Measurements from ENCODE around the gene HOXB5. TPM values are rescaled to one million over a fixed set of nuclear protein-coding genes. Genes with fewer than 3 reads are reported as not detected.
A peak's percentile ranks its signal among the peaks of the same experiment; 100 is the strongest.

The HOXB5 gene
- total RNA-seq, 1 donor from 2014 or later = not detected

DNA sequence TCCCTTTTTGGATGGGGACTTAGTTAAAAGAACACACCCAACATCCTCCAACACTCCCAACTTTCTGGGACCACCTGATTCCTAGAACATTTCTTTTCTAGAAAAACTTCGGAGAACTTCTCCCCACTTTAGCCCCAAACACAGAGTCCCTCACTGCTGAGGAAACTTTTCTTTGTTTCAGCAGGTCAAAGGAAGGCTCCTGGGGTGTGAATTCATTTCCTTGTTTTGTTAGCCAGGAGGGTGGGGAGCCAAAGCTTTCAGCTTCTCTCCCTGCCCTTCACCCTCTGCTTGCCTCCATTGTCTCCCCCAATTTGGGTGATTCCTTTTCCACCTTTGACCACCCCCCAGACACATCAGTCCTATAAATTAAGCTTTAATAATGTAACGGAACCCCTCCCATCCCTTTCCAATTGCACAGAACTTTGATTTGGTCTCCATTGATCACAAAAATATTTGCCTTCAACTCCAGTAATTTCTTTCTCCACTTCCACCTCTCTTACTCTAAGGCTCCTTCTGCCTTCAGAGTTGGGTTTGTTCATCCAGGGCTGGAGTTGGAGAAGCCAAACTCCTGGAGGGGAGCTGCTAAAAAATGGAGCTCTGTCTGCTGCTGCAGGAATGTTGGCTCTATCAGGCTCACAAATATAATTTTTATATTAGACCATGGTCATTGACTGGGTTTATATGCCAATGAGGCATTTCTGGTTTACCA is 25.8 kb downstream of the HOXB5 start:
- Histone ChIP-seq H3K27ac (ENCODE audit: low read depth, low read length) (no peak overlapping the region), H3K27me3 (ENCODE audit: control insufficient read depth in 3 of 3, insufficient read depth in 3 of 3, low read length in 3 of 3) (peaks cover 22 to 92% (median 87%) of the 10 kb centered on the region in 3 donors), H3K9me3 (ENCODE audit: control insufficient read depth in 3 of 3, low read length in 3 of 3) (no peaks in the 10 kb centered on the region), H3K9ac (ENCODE audit: low read depth in 1 of 3, low read length in 3 of 3) (no peak overlapping the region), H3K4me1 (ENCODE audit: control insufficient read depth in 3 of 3, insufficient read depth in 3 of 3, low read length in 3 of 3) (peaks cover 8 to 31% (median 12%) of the 10 kb centered on the region in 3 donors), H3K36me3 (ENCODE audit: control insufficient read depth in 3 of 3, insufficient read depth in 3 of 3, low read length in 3 of 3) (peaks cover 0 to 1% (median 0%) of the 10 kb centered on the region in 3 donors), H3K4me3 (ENCODE audit: low read length in 3 of 3) (no peak overlapping the region)

DNA sequence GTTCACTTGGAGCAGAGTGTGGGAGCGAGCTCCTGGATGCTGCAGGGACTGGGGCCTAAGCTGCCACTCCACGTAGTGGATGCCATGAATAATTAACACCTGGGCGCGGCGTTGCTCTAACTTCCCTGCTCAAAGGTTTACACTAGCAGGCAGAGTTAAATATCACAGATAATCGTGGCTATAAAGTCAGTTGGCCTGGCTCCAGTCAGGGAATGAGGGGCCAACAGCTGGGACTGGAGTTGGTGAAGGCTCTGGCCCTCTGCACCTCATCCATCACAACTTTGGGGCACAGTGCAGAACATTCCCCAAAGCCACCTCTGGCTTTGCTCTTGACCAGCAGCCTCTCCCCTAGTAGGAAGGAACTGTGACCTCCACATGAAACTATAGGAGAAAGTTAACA is 26.4 kb downstream of the HOXB5 start:
- H3K9ac ChIP-seq (ENCODE audit: low read depth in 1 of 3, low read length in 3 of 3) = no peak overlapping the region
- peaks cover 20 to 92% (median 83%) of the 10 kb centered on the region in 3 donors for H3K27me3 ChIP-seq (ENCODE audit: control insufficient read depth in 3 of 3, insufficient read depth in 3 of 3, low read length in 3 of 3)

DNA sequence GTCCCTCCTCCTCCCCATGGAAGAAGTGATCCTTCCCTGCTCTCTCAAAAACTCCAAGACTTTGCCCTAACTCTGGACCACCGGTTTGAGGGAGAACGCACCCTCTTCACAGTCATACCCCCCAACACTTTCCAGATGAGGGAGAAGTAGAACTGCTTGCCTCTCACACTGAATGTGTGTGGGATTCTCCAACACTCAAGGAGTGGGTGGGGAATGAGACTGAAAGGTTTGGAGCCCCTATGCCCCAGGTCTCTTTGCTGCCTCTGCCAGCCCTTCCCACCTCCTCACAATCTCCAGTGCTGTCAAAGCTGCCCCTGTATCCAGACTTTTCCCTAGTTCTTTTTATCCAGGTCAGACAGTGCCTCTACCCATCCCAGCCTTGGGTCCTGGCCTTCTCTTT is 26.9 kb downstream of the HOXB5 start:
- H3K9me3 ChIP-seq (ENCODE audit: control insufficient read depth in 3 of 3, low read length in 3 of 3) = no peaks in the 10 kb centered on the region
- no peak overlapping the region for H3K27ac ChIP-seq (ENCODE audit: low read depth, low read length)
- H3K27me3 ChIP-seq (ENCODE audit: control insufficient read depth in 3 of 3, insufficient read depth in 3 of 3, low read length in 3 of 3) = peaks cover 20 to 91% (median 81%) of the 10 kb centered on the region in 3 donors
- no peak overlapping the region for H3K9ac ChIP-seq (ENCODE audit: low read depth in 1 of 3, low read length in 3 of 3)
- H3K36me3 ChIP-seq (ENCODE audit: control insufficient read depth in 3 of 3, insufficient read depth in 3 of 3, low read length in 3 of 3) = peaks cover 0 to 2% (median 0%) of the 10 kb centered on the region in 3 donors
- H3K4me3 ChIP-seq (ENCODE audit: low read length in 3 of 3) = no peak overlapping the region
- peaks cover 8 to 21% (median 12%) of the 10 kb centered on the region in 3 donors for H3K4me1 ChIP-seq (ENCODE audit: control insufficient read depth in 3 of 3, insufficient read depth in 3 of 3, low read length in 3 of 3)

More for the DNA sequence above, 26.4 kb downstream of the HOXB5 start:
- H3K9me3 ChIP-seq (ENCODE audit: control insufficient read depth in 3 of 3, low read length in 3 of 3) = no peaks in the 10 kb centered on the region
- peaks cover 0 to 2% (median 0%) of the 10 kb centered on the region in 3 donors for H3K36me3 ChIP-seq (ENCODE audit: control insufficient read depth in 3 of 3, insufficient read depth in 3 of 3, low read length in 3 of 3)
- peaks cover 8 to 25% (median 12%) of the 10 kb centered on the region in 3 donors for H3K4me1 ChIP-seq (ENCODE audit: control insufficient read depth in 3 of 3, insufficient read depth in 3 of 3, low read length in 3 of 3)
- no peak overlapping the region for H3K4me3 ChIP-seq (ENCODE audit: low read length in 3 of 3)
- H3K27ac ChIP-seq (ENCODE audit: low read depth, low read length) = no peak overlapping the region

DNA sequence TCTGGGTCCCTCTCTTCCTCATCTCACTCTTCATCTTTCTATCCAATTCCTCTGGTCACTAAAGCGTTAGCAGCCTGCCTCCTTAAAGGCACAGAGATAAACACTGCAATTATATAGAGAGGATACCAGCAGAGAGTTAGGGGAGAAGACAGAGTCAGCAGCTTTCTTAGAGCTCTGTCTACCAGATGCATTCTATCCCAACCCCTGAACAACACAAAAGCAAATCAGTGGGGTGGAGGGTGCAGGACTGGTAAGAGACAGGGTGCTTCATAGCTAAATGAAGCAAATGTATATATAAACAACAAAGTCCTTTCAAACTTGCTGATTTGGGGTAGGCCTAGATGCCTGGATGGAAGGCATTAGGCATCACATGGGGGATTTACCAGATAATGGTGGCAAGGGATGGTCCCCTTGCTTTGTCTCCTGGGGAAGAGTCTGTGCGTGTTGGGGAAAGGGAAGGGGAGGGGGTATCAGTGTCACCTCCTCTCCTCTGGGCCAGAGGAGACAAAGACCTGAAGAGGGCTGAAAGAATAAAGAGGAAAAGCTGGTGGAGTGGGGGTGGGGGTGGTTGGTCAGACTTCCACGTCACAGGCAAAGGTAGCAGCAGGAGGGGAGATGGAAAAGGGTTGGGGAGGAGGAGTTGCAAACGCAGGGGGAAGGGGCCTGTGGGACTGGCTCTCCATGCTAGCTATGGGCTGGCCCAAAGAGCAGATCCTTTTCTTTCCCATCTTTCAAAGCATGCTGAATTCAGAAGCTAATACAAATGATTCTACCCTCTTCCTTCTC is 27.5 kb downstream of the HOXB5 start:
- no peak overlapping the region for H3K27ac ChIP-seq (ENCODE audit: low read depth, low read length)
- no peak overlapping the region for H3K4me3 ChIP-seq (ENCODE audit: low read length in 3 of 3)
- H3K4me1 ChIP-seq (ENCODE audit: control insufficient read depth in 3 of 3, insufficient read depth in 3 of 3, low read length in 3 of 3) = peaks cover 8 to 21% (median 12%) of the 10 kb centered on the region in 3 donors
- H3K9ac ChIP-seq (ENCODE audit: low read depth in 1 of 3, low read length in 3 of 3) = no peak overlapping the region
- peaks cover 0 to 2% (median 0%) of the 10 kb centered on the region in 3 donors for H3K36me3 ChIP-seq (ENCODE audit: control insufficient read depth in 3 of 3, insufficient read depth in 3 of 3, low read length in 3 of 3)
- H3K9me3 ChIP-seq (ENCODE audit: control insufficient read depth in 3 of 3, low read length in 3 of 3) = no peaks in the 10 kb centered on the region
- H3K27me3 ChIP-seq (ENCODE audit: control insufficient read depth in 3 of 3, insufficient read depth in 3 of 3, low read length in 3 of 3) = peaks cover 20 to 91% (median 75%) of the 10 kb centered on the region in 3 donors

DNA sequence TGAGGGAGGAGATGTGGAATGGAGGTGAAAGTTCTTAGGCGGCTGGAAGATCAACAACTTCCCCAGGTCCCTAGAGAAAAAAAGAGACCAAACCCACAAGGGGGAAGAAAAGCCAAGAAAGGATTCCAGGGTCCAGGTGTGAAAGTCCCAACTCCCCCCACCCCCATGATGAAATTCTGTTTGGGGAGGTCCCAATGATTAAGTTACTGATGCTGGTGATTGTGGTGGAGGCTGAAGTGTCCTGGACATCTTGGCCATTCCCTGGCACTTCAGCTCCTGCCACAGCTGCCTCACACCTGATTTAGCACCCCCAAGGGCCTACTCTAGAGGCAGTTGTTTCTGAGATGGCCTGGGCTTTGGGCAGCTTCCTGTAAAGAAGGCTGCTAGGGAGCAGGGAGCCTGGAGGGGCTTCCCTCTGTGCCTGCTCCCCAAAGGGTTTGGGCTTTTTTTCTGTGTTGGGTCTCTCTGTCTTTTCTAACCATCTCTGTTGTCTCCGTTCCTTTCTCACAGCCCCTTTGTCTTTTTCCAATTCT is 28.5 kb downstream of the HOXB5 start:
- H3K9me3 ChIP-seq (ENCODE audit: control insufficient read depth in 3 of 3, low read length in 3 of 3) = no peaks in the 10 kb centered on the region
- peaks cover 0 to 2% (median 0%) of the 10 kb centered on the region in 3 donors for H3K36me3 ChIP-seq (ENCODE audit: control insufficient read depth in 3 of 3, insufficient read depth in 3 of 3, low read length in 3 of 3)
- no peak overlapping the region for H3K9ac ChIP-seq (ENCODE audit: low read depth in 1 of 3, low read length in 3 of 3)
- peaks cover 18 to 88% (median 73%) of the 10 kb centered on the region in 3 donors for H3K27me3 ChIP-seq (ENCODE audit: control insufficient read depth in 3 of 3, insufficient read depth in 3 of 3, low read length in 3 of 3)
- H3K4me1 ChIP-seq (ENCODE audit: control insufficient read depth in 3 of 3, insufficient read depth in 3 of 3, low read length in 3 of 3) = peaks cover 6 to 24% (median 12%) of the 10 kb centered on the region in 3 donors
- H3K4me3 ChIP-seq (ENCODE audit: low read length in 3 of 3) = peak overlapping the region in 1 of 3 donors; percentile 78
- no peak overlapping the region for H3K27ac ChIP-seq (ENCODE audit: low read depth, low read length)

DNA sequence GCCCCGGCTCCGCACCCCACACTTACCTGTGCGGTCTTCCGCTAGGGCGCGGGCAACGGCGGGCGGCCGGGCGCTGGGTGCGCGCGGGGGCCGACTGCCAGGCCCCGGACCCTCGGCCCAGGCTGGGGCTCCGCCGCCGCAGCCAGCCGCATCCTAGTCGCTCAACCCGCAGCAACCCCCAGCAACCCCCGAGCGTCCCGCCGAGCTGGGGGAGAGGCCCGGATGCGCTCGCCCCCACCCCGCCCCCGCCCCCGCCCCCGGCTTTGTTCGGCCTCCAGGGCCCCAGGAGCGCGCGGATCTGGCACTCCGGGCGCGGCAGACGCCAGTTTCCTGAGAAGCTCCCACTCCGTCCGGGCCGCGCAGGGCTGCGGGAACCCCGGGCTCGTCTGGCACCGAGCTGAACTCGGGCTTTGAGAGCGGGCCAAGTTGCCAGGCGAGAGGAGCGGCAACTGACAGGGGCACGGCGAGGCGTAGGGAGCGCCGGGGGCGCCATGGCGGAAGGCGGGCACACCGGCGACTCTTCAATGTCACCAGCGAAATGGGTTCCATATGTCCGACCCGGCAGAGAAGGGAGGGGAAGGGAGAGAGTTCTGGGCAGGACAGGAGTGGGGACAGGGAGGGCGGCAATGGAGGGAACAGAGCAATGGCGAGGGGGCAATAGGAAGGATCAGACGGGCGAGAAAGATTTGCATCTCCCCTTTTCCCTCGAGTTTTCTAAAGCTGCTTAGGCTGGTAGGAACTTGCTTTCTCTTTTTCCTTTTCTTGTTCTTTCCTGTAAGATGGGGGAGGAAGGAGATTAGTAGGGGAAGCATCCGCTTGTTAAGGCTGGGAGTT is 29.2 kb downstream of the HOXB5 start:
- Histone ChIP-seq H3K4me3 (ENCODE audit: low read length in 3 of 3) (peak overlapping the region; percentile 35 to 78 (median 42)), H3K27me3 (ENCODE audit: control insufficient read depth in 3 of 3, insufficient read depth in 3 of 3, low read length in 3 of 3) (peaks cover 19 to 88% (median 70%) of the 10 kb centered on the region in 3 donors), H3K9ac (ENCODE audit: low read depth in 1 of 3, low read length in 3 of 3) (peak overlapping the region in 2 of 3 donors; percentile 64 to 68), H3K36me3 (ENCODE audit: control insufficient read depth in 3 of 3, insufficient read depth in 3 of 3, low read length in 3 of 3) (peaks cover 0 to 2% (median 0%) of the 10 kb centered on the region in 3 donors), H3K9me3 (ENCODE audit: control insufficient read depth in 3 of 3, low read length in 3 of 3) (no peaks in the 10 kb centered on the region), H3K4me1 (ENCODE audit: control insufficient read depth in 3 of 3, insufficient read depth in 3 of 3, low read length in 3 of 3) (peaks cover 6 to 24% (median 12%) of the 10 kb centered on the region in 3 donors), H3K27ac (ENCODE audit: low read depth, low read length) (no peak overlapping the region)

DNA sequence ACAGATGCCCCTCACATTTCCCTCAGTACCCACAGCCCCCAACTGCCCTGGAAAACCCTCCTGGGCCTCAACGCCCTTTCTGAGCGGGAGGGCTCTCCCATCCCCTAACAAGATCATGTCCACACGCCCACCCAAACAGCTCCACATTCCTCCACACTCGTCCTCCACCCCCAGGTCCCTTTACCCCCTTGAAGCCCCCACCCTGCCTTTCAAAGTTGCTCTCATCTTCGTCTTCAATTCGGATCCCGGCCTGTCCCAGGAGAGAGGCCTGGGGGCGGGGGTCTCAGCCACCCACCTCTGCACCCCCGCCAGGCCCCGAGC is 29.8 kb downstream of the HOXB5 start:
- peaks cover 19 to 88% (median 70%) of the 10 kb centered on the region in 3 donors for H3K27me3 ChIP-seq (ENCODE audit: control insufficient read depth in 3 of 3, insufficient read depth in 3 of 3, low read length in 3 of 3)
- H3K9me3 ChIP-seq (ENCODE audit: control insufficient read depth in 3 of 3, low read length in 3 of 3) = no peaks in the 10 kb centered on the region

DNA sequence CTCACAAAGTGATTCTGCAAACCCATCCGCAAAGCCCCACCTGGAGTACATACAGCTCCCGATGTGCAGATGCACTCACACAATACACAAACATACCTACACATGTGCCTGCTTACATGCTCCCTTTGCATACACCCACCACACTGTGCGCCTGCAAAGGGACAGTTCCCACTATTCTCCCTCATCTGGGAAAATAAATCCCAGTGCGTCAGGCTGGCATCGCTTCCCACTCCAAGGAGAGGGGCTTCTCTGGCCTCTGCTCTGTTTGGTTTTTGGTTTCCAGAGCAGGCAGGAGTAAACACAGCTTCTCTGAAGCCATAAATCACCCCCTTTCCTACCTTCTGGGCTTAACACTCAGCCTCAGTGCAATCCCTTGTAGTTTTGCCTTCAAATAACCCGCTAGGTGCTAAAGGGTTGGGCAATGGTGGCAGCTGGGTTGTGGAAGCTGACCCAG is 30.2 kb downstream of the HOXB5 start:
- Histone ChIP-seq H3K27ac (ENCODE audit: low read depth, low read length) (no peak overlapping the region), H3K9ac (ENCODE audit: low read depth in 1 of 3, low read length in 3 of 3) (no peak overlapping the region), H3K27me3 (ENCODE audit: control insufficient read depth in 3 of 3, insufficient read depth in 3 of 3, low read length in 3 of 3) (peaks cover 19 to 87% (median 68%) of the 10 kb centered on the region in 3 donors), H3K36me3 (ENCODE audit: control insufficient read depth in 3 of 3, insufficient read depth in 3 of 3, low read length in 3 of 3) (peaks cover 0 to 5% (median 0%) of the 10 kb centered on the region in 3 donors), H3K9me3 (ENCODE audit: control insufficient read depth in 3 of 3, low read length in 3 of 3) (no peaks in the 10 kb centered on the region), H3K4me3 (ENCODE audit: low read length in 3 of 3) (no peak overlapping the region), H3K4me1 (ENCODE audit: control insufficient read depth in 3 of 3, insufficient read depth in 3 of 3, low read length in 3 of 3) (peaks cover 4 to 24% (median 12%) of the 10 kb centered on the region in 3 donors)

More for the DNA sequence above, 29.8 kb downstream of the HOXB5 start:
- H3K27ac ChIP-seq (ENCODE audit: low read depth, low read length) = no peak overlapping the region
- H3K36me3 ChIP-seq (ENCODE audit: control insufficient read depth in 3 of 3, insufficient read depth in 3 of 3, low read length in 3 of 3) = peaks cover 0 to 5% (median 0%) of the 10 kb centered on the region in 3 donors
- no peak overlapping the region for H3K9ac ChIP-seq (ENCODE audit: low read depth in 1 of 3, low read length in 3 of 3)
- H3K4me3 ChIP-seq (ENCODE audit: low read length in 3 of 3) = no peak overlapping the region
- H3K4me1 ChIP-seq (ENCODE audit: control insufficient read depth in 3 of 3, insufficient read depth in 3 of 3, low read length in 3 of 3) = peaks cover 4 to 24% (median 12%) of the 10 kb centered on the region in 3 donors

DNA sequence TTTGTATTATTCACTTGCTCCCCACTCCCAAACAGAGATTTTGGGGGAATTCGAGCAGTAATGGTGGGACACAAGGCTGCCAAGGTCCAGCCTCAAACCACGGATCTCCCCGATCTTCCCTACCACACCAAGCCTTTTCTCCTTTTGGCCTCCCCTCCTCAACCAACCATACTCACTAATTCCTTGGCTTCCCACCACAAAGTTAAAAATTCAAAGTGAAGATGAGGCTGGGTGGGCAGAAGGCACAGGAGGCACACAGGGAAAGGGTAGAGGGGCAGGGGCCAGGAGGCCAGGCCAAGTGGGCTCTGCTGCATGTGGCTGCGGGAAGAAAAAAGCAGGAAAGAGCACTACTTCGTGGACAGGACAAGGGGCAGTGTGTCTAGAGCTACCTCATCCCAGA is 30.6 kb downstream of the HOXB5 start:
- Histone ChIP-seq H3K27me3 (ENCODE audit: control insufficient read depth in 3 of 3, insufficient read depth in 3 of 3, low read length in 3 of 3) (peaks cover 19 to 87% (median 66%) of the 10 kb centered on the region in 3 donors), H3K4me3 (ENCODE audit: low read length in 3 of 3) (no peak overlapping the region), H3K9me3 (ENCODE audit: control insufficient read depth in 3 of 3, low read length in 3 of 3) (no peaks in the 10 kb centered on the region), H3K9ac (ENCODE audit: low read depth in 1 of 3, low read length in 3 of 3) (no peak overlapping the region), H3K27ac (ENCODE audit: low read depth, low read length) (no peak overlapping the region), H3K36me3 (ENCODE audit: control insufficient read depth in 3 of 3, insufficient read depth in 3 of 3, low read length in 3 of 3) (peaks cover 0 to 5% (median 0%) of the 10 kb centered on the region in 3 donors), H3K4me1 (ENCODE audit: control insufficient read depth in 3 of 3, insufficient read depth in 3 of 3, low read length in 3 of 3) (peaks cover 4 to 24% (median 12%) of the 10 kb centered on the region in 3 donors)

Data from skeletal muscle tissue (tissue), 4 donors.